IMR-90 (cell line): Measurements from ENCODE around the gene C3. TPM values are rescaled to one million over a fixed set of nuclear protein-coding genes. Genes with fewer than 3 reads are reported as not detected.

Source experiments
- ATAC-seq: fragments of 200-7000 bp; cut with Tn5 transposase; 2 replicates; pipeline ENCODE4 v1.9.1; 2020; ENCODE audit warnings: low read depth, mild to moderate bottlenecking, moderate library complexity
- BruUV-seq: library from RNA; stranded (reverse); fragments of 400-500 nt; replicated peaks from 2 replicates; lab custom pipeline; 2021; lab: Mats Ljungman, UMichigan
- CTCF ChIA-PET: fragments of 300-600 bp; formaldehyde crosslinking; extraction: SDS; loops from one replicate; lab custom pipeline; 2021; ENCODE audit warnings: antibody characterized with exemption; lab: Yijun Ruan, JAX
- POLR2A ChIA-PET: fragments of 300-600 bp; sonication (Branson Sonifier 250); formaldehyde crosslinking; loops from one replicate; lab custom pipeline; 2022; ENCODE audit warnings: antibody characterized with exemption; ENCODE audit not compliant: unreplicated experiment; lab: Charles Lee
- DNase-seq: peaks from one replicate; pipeline ENCODE4 v3.0.0; 2013
- H2AFZ ChIP-seq: replicated peaks from 2 replicates; pipeline ENCODE3; 2013; ENCODE audit warnings: low read length, mild to moderate bottlenecking; ENCODE audit not compliant: poor library complexity
- H2AK5ac ChIP-seq: 2 replicates; pipeline ENCODE4 v1.6.1; 2013; ENCODE audit warnings: low read depth, low read length, inconsistent platforms
- H2AK9ac ChIP-seq: replicated peaks from 2 replicates; pipeline ENCODE3; 2013; ENCODE audit warnings: mild to moderate bottlenecking, low read depth, low read length, moderate library complexity; ENCODE audit not compliant: poor library complexity
- H2BK120ac ChIP-seq: 2 replicates; pipeline ENCODE4 v1.6.1; 2013; ENCODE audit warnings: low read depth, low read length, inconsistent platforms
- H2BK15ac ChIP-seq: 3 replicates; pipeline ENCODE4 v1.6.1; 2013; ENCODE audit warnings: low read depth, low read length, inconsistent platforms
- H2BK20ac ChIP-seq: 2 replicates; pipeline ENCODE4 v1.6.1; 2013; ENCODE audit warnings: low read depth, mild to moderate bottlenecking, inconsistent platforms, low read length, moderate library complexity
- H2BK5ac ChIP-seq: 2 replicates; pipeline ENCODE4 v1.6.1; 2013; ENCODE audit warnings: mild to moderate bottlenecking, low read depth, low read length, inconsistent platforms; ENCODE audit not compliant: poor library complexity, severe bottlenecking
- H3K14ac ChIP-seq: replicated peaks from 2 replicates; pipeline ENCODE4 v1.6.1; 2013; ENCODE audit warnings: low read depth, low read length, inconsistent platforms
- H3K18ac ChIP-seq: 2 replicates; pipeline ENCODE4 v1.6.1; 2013; ENCODE audit warnings: low read depth, low read length, control low read depth
- H3K23ac ChIP-seq: 2 replicates; pipeline ENCODE4 v1.6.1; 2013; ENCODE audit warnings: low read depth, low read length, inconsistent platforms
- H3K27ac ChIP-seq: 2 replicates; pipeline ENCODE4 v1.5.1; 2013; ENCODE audit warnings: mild to moderate bottlenecking, control low read depth, low read length; ENCODE audit not compliant: insufficient read depth
- H3K27me3 ChIP-seq: 2 replicates; pipeline ENCODE4 v1.6.1; 2013; ENCODE audit warnings: low read length; ENCODE audit not compliant: control insufficient read depth, insufficient read depth
- H3K36me3 ChIP-seq: 2 replicates; pipeline ENCODE4 v1.6.1; 2013; ENCODE audit warnings: low read length, mixed read lengths; ENCODE audit not compliant: control insufficient read depth, insufficient read depth
- H3K4ac ChIP-seq: 2 replicates; pipeline ENCODE4 v1.6.1; 2013; ENCODE audit warnings: low read depth, low read length, inconsistent platforms
- H3K4me1 ChIP-seq: 2 replicates; pipeline ENCODE4 v1.6.1; 2013; ENCODE audit warnings: low read length, mixed read lengths; ENCODE audit not compliant: control insufficient read depth, insufficient read depth
- H3K4me2 ChIP-seq: 2 replicates; pipeline ENCODE4 v1.6.1; 2013; ENCODE audit warnings: low read depth, mild to moderate bottlenecking, control low read depth, low read length, moderate library complexity
- H3K4me3 ChIP-seq: 2 replicates; pipeline ENCODE4 v1.5.1; 2013; ENCODE audit warnings: low read depth, mild to moderate bottlenecking, control low read depth, low read length, moderate library complexity; ENCODE audit not compliant: insufficient read depth
- H3K56ac ChIP-seq: 2 replicates; pipeline ENCODE4 v1.6.1; 2013; ENCODE audit warnings: low read length, inconsistent platforms; ENCODE audit not compliant: insufficient read depth; ENCODE audit errors: extremely low read depth
- H3K79me1 ChIP-seq, 2 experiments: 2 replicates each; pipeline ENCODE4 v1.6.1; 2013; ENCODE audit warnings: low read length in 2 of 2, inconsistent platforms in 1 of 2, low read depth in 1 of 2
- H3K9ac ChIP-seq: 2 replicates; pipeline ENCODE4 v1.6.1; 2013; ENCODE audit warnings: low read depth, low read length, control low read depth
- H3K9me1 ChIP-seq: 2 replicates; pipeline ENCODE4 v1.6.1; 2013; ENCODE audit warnings: low read length, inconsistent platforms; ENCODE audit not compliant: insufficient read depth
- H3K9me3 ChIP-seq: 2 replicates; pipeline ENCODE4 v1.6.1; 2013; ENCODE audit warnings: low read length; ENCODE audit not compliant: control insufficient read depth, insufficient read depth
- H4K20me1 ChIP-seq: 2 replicates; pipeline ENCODE4 v1.6.1; 2013; ENCODE audit warnings: low read length, inconsistent platforms; ENCODE audit not compliant: insufficient read depth
- H4K5ac ChIP-seq: 2 replicates; pipeline ENCODE4 v1.6.1; 2013; ENCODE audit warnings: mild to moderate bottlenecking, low read depth, low read length, control low read depth
- H4K8ac ChIP-seq, 2 experiments: 2 replicates each; pipeline ENCODE4 v1.6.1; 2013; ENCODE audit warnings: low read depth in 2 of 2, low read length in 2 of 2, control low read depth in 1 of 2, inconsistent platforms in 1 of 2
- H4K91ac ChIP-seq: 2 replicates; pipeline ENCODE4 v1.6.1; 2013; ENCODE audit warnings: low read depth, low read length, inconsistent platforms; ENCODE audit not compliant: insufficient read depth
- ELK1 ChIP-seq: fragments of 150-350 bp; IDR thresholded peaks from 2 replicates; pipeline ENCODE4 v1.6.1; 2016; ENCODE audit warnings: low read depth, mild to moderate bottlenecking, low read length, moderate library complexity, borderline replicate concordance
- FOS ChIP-seq: fragments of 150-350 bp; IDR thresholded peaks from 2 replicates; pipeline ENCODE4 v1.6.1; 2016; ENCODE audit warnings: low read depth, low read length
- RAD21 ChIP-seq: IDR thresholded peaks from 2 replicates; pipeline ENCODE4 v1.6.1; 2012; ENCODE audit warnings: low read length, improper control_type of control experiment
- WGBS, 2 experiments: methylation state at CpG; one replicate each; pipeline versions ENCODE4 v1.1.5 to v1.1.7; 2013; ENCODE audit warnings: missing lambda C conversion rate in 2 of 2; ENCODE audit not compliant: insufficient read length in 1 of 2; ENCODE audit errors: extremely low coverage in 2 of 2; 5-methylcytosine and 5-hydroxymethylcytosine counted together
- dilution Hi-C: fragments of 300-500 bp; cut with HindIII; formaldehyde crosslinking; loops from one replicate; pipeline ENCODE4 v1.14.3; 2018; ENCODE audit warnings: low sequenced_read_pairs; ENCODE audit not compliant: unreplicated experiment
- in situ Hi-C: fragments of 300-500 bp; cut with MboI; formaldehyde crosslinking; loops from 3 replicates; pipeline ENCODE4 v1.14.3; 2019; ENCODE audit warnings: low sequenced_read_pairs, inconsistent platforms, mixed read lengths
- intact Hi-C: fragments of 100-400 bp; cut with micrococcal nuclease; formaldehyde crosslinking; loops from 2 replicates; pipeline ENCODE4 v1.10.0; 2022
- polyA plus RNA-seq, 3 experiments: library from polyadenylated mRNA; depleted of rRNA; stranded (reverse); fragments of >200 nt; gene quantifications; 2 replicates each; pipeline ENCODE4 v1.2.3, GENCODE V29; 2012; ENCODE audit warnings: low replicate concordance in 1 of 3
- total RNA-seq: library from RNA; depleted of rRNA; stranded (reverse); fragments of >200 nt; gene quantifications from 2 replicates; pipeline ENCODE4 v1.2.3, GENCODE V29; 2012

C3 gene
- total and polyA plus RNA-seq, 2 of the 4 experiments (the other 2 are of a cell fraction) = 0.36 TPM; not detected in 1

GRCh38 chr19:6724631-6725492 is 4.4 kb upstream of the C3 start (continued):
- TF ChIP-seq ELK1 = no peak

- H2BK120ac ChIP-seq = no peak overlapping the region
- no peak for DNase-seq
- no peak overlapping the region for H3K27ac ChIP-seq
- H4K8ac ChIP-seq = no peak overlapping the region
- dilution Hi-C loops = no loop called here
- peaks cover 2% of the 10 kb centered on the region; the same call in 1 of the 2 replicates for H3K4me1 ChIP-seq
- no peak overlapping the region for H2AFZ ChIP-seq
- H2BK5ac ChIP-seq = no peak overlapping the region
- no peak overlapping the region for H3K4me3 ChIP-seq
- no peak overlapping the region for H3K18ac ChIP-seq
- H3K79me1 ChIP-seq = no peaks in the 10 kb centered on the region
- no peaks in the 10 kb centered on the region for H3K36me3 ChIP-seq
- H2BK15ac ChIP-seq = no peak overlapping the region
- ChIA-PET POLR2A (no interaction called here), CTCF (no interaction called here)
- no peak for TF ChIP-seq FOS
- TF ChIP-seq RAD21 = no peak
- H3K4me2 ChIP-seq = no peak overlapping the region
- H4K5ac ChIP-seq = no peak overlapping the region
- no peak overlapping the region for H3K56ac ChIP-seq
- intact Hi-C loops = no loop called here
- H4K91ac ChIP-seq = no peak overlapping the region
- H2BK20ac ChIP-seq = no peak overlapping the region
- in situ Hi-C loops = no loop called here
- no peak overlapping the region for H3K14ac ChIP-seq
- no peaks in the 10 kb centered on the region; the same call in 1 of the 2 replicates for H3K9me1 ChIP-seq
- H3K4ac ChIP-seq = no peak overlapping the region
- no TSS peak for BruUV-seq
- WGBS, 2 experiments = 67% methylated on average over 1 of the region's 5 CpGs; no CpG with 5 or more reads in 1 of the 2 experiments
- H4K20me1 ChIP-seq = no peaks in the 10 kb centered on the region
- no peak overlapping the region for H3K9ac ChIP-seq
- ATAC-seq = no peak
- H3K9me3 ChIP-seq = no peaks in the 10 kb centered on the region
- no peak overlapping the region for H2AK9ac ChIP-seq
- no peak overlapping the region for H3K23ac ChIP-seq
- no peak overlapping the region for H2AK5ac ChIP-seq
- H3K27me3 ChIP-seq = no peaks in the 10 kb centered on the region
Observed at GRCh38 chr19:6723738-6724137, 3.3 kb upstream of the C3 start.
